GM18909 (cell line): ENCODE measurements around the gene NDP.
"Not testable (repeated sequence)": the region's sequence is repeated elsewhere in the genome, so short reads cannot be mapped to it uniquely, and the experiment has no call there.

Experiments
- ATAC-seq: cut with Tn5 transposase; IDR thresholded peaks from one replicate; pipeline ENCODE4 v1.9.1; 2021; ENCODE audit warnings: mild to moderate bottlenecking; ENCODE audit not compliant: unreplicated experiment, poor library complexity

The NDP gene

DNA sequence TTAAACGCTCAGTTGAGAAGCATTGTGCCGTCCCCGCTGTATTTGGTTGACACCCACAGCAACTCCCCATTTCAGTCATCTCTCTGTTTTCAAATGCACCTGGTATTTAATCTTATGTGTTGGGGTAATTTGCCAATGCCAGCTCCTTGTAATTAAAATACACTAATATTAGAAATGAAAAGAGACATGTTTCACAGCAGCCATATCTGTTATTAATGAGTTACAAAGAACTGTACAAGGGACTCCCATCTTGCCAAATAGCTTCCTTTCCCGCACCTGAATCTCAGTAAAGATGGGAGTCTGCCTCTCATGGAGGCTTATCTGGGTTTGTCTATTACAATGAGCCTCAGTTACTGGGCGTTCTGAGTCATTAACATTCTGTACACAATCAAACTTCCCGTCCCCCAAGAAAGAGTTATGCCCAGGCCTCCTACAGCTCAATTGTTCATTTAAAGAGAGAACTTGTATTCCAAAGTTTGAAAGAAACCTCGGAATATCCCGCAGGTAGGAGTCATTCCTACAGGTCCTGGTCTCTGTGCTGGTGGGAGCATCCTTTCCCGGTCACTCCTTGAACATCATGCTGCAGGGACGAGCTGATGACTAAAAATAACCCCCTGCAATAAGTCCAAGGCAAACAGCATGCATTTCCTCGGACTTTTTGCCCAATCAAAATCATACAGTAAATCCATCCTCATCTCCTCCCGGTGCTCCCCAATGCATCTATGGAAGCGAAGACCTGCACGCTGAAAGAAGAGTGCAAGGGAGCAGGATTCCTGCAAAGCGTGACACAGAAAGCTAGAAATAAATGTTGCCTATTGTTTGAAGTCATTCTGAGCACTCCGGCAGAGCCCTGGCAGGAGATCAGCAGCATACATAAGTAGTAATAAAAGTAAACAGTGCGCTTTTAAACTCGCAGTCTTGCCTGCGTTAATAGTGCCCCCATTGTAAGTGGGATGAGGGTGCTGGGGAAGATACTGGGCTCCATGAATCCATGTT lies 926 bp downstream of the NDP start:
- ATAC-seq: no peak

DNA sequence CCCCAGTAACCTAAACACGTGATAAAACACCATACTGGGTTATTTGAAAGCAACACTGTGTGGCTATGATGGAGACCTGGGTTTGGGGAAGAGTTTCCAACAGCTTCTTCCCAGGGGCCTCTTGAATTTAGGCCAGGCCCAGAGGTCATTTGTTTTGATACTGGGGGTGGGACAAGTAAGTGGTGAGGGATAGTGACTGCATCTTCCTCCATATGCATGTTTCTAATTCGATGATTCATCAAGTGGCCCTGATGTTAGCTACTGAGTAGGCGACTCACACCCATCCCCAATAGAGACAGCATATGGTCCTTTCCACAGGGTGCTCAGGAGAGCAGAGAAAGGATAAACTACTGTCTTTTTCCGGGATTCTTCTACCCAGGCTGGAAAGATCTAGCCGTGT lies 2.7 kb downstream of the NDP start:
- ATAC-seq: no peak

GRCh38 chrX:43969504-43970501 lies 3.4 kb downstream of the NDP start:
- ATAC-seq: no peak

GRCh38 chrX:43968359-43968781 lies 4.8 kb downstream of the NDP start:
- no peak for ATAC-seq

GRCh38 chrX:43964936-43965335 lies 8.3 kb downstream of the NDP start:
- no peak for ATAC-seq

DNA sequence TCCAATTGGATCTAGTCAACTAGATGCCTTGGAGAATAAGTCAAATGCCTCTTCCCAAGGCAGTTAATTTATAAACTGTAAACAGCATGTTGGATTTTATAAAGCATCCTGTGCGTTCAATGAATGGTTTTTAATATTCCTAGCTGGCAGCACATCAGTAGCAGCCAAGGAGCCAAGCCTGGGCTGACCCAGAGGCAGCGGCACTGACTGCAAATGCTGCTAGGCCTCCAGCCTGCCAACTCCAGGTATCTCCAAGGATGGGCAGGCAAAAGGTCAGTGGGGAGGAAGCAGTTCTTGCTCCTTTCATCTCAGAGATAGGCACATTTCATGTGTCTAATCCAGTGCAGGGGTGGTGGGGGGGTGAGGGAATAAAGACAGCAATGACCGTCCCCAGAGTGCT lies 9.5 kb downstream of the NDP start:
- ATAC-seq: no peak

DNA sequence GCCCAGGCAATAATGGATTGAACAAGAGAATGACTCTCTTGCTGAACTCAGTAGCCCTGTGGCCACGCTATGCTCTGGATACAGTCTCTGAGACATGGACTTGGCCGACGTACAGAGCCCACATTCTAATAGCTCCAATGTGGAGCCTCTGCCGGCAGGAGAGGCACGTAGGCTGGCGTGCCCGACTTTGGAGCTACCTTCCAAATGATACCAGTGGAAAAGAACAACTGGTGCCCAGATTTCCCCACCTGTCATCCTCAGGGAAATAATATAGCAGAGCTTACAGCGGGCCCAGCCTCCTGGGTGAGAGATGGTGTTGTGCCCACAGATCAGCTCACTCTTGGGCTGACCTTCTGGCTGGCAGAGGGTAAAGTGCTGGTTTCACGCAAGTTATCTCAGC lies 10.6 kb downstream of the NDP start:
- no peak for ATAC-seq

GRCh38 chrX:43961699-43962098 lies 11.5 kb downstream of the NDP start:
- ATAC-seq: no peak

DNA sequence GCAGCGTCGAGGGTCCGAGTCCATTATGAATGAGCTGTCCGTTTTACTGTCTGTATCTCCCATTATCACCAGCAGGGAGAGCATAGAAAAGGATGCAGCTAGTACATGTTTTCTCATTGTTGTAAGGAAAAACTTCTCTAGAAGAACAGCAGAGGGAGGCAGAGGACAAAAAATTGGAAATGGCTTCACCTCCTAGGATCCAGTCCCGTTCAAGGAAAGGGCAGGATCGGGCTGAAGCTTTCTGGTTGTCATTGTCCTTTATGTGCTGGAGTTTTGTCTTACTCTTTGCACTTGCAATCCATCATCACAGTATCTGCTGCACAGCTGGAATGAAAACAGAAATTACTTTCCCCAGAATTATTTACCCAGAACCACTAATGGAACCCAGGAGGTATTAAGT lies 14.7 kb downstream of the NDP start:
- peak; percentile 84 for ATAC-seq

GRCh38 chrX:43956034-43956433 lies 17.2 kb downstream of the NDP start:
- no peak for ATAC-seq

DNA sequence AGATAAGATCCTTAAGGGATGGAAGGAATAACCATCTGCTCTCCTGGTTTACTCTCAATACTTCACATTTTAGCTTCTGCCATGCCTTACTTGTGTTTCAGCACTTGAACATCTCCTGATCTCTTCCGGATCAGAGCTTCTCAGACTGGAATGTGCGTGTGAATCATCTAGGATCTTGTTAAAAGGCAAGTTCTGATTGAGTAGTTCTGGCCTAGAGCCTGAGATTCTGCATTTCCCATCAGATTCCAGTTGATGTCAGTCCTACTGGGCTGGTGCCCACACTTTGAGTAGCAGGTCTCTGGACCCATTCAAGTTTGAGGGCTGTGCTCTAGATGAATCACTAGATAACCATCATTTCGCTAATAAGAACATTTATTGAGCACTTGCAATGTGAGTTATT lies 20.0 kb downstream of the NDP start:
- ATAC-seq: no peak

- no peak for ATAC-seq
Measured at GRCh38 chrX:43949669-43950068, 23.5 kb downstream of the NDP start.

- ATAC-seq: no peak
Measured at GRCh38 chrX:43940816-43941474, 32.2 kb downstream of the NDP start.

- ATAC-seq: no peak
Measured at GRCh38 chrX:43939187-43939926, 33.8 kb downstream of the NDP start.

- ATAC-seq: not testable (repeated sequence)
Measured at GRCh38 chrX:43922032-43922431, 51.2 kb downstream of the NDP start.

GRCh38 chrX:43910772-43911171 lies 62.4 kb downstream of the NDP start:
- not testable (repeated sequence) for ATAC-seq

DNA sequence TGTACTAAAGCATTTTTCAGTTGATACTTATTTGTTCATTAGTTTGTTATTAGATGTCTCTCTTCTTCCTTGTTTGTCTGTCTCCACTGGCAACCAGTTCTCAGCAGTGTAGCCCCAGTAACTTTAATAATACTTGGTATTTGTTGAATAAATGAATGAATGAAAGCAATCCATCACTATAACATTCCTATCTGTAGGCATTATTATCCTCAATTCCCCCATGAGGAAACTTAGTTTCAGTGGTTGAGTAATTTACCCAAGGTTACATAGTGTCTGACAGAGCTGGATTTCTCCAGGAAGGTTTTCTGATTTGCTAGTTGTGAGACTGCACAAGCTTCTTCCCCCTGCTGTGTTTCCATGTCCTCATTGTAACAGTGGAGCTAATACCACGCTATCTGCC lies 63.2 kb downstream of the NDP start:
- no peak for ATAC-seq

- no peak for ATAC-seq
Measured at GRCh38 chrX:43909141-43909540, 64.0 kb downstream of the NDP start.

GRCh38 chrX:43899878-43900815 lies 73.0 kb downstream of the NDP start:
- ATAC-seq: no peak
